ENCODE results near the gene CYS1. TPM values are rescaled to one million over a fixed set of nuclear protein-coding genes. Genes with fewer than 3 reads are reported as not detected.

Gene CYS1
- total RNA-seq, 1 experiment from 2014 or later, result 3.7 TPM

- Histone ChIP-seq H3K9me3 (ENCODE audit: control insufficient read depth in 1 of 2, insufficient read depth in 1 of 2, low read depth in 1 of 2, low read length in 2 of 2) (no peaks in the 10 kb centered on the region), H2AFZ (ENCODE audit: low read depth, low read length, poor library complexity, severe bottlenecking) (no peak overlapping the region), H3K27ac (ENCODE audit: low read depth, low read length) (no peak overlapping the region), H3K27me3 (ENCODE audit: insufficient read depth, low read length) (no peaks in the 10 kb centered on the region), H3K9me2 (ENCODE audit: insufficient read depth) (no peaks in the 10 kb centered on the region), H3K36me3 (ENCODE audit: control insufficient read depth in 1 of 2, insufficient read depth in 2 of 2, low read length in 2 of 2) (peaks cover 0 to 9% of the 10 kb centered on the region in 2 experiments; a peak in 2 of 4 replicates), H3K4me2 (ENCODE audit: low read length) (peak overlapping the region; percentile 88; the same call in 1 of the 2 replicates), H3K9ac (ENCODE audit: low read length) (no peak overlapping the region), H3K79me2 (ENCODE audit: insufficient read depth, low read length) (peaks cover 29% of the 10 kb centered on the region), H3K4me3 (replicated peaks in 1 of 2; ENCODE audit: low read depth in 1 of 2, low read length in 2 of 2) (no peak overlapping the region), H3K4me1 (ENCODE audit: control insufficient read depth in 1 of 2, insufficient read depth in 2 of 2, low read length in 2 of 2) (peaks cover 14 to 34% of the 10 kb centered on the region in 2 experiments; a peak in 3 of 4 replicates), H4K20me1 (ENCODE audit: insufficient read depth) (peaks cover 3% of the 10 kb centered on the region; the same call in 1 of the 2 replicates)
- ChIA-PET CTCF (interaction anchor here (1.2 kb wide), 2 partner anchors 47 to 316 kb away, joined by 3 read pairs; no protein-coding TSS in a partner anchor), POLR2A (interaction anchor here (1.1 kb wide), 1 partner anchor 290 kb away, joined by 3 read pairs; no protein-coding TSS in a partner anchor), RAD21 (ENCODE audit: low non-redundant PET in 1 of 2, low total read pairs in 2 of 2, uncharacterized antibody in 2 of 2, unreplicated experiment in 2 of 2) (no interaction called here)
- ATAC-seq (no peak), DNase-seq (ENCODE audit: low read depth, low spot score) (no peak)
- intact Hi-C loops (cut with micrococcal nuclease), result no loop called here
- TF ChIP-seq SRF (IDR thresholded peaks at IDR 0.05; ENCODE audit: low read depth) (no peak), ELF1 (IDR thresholded peaks at IDR 0.05; ENCODE audit: borderline replicate concordance, low read depth) (no peak), EGR1 (IDR thresholded peaks at IDR 0.05; ENCODE audit: low read depth) (no peak), CEBPB (IDR thresholded peaks at IDR 0.05; ENCODE audit: low read depth) (no peak), EZH2 (IDR thresholded peaks at IDR 0.05) (no peak), RAD21 (IDR thresholded peaks at IDR 0.05; ENCODE audit: low read depth) (no peak), CBX3 (IDR thresholded peaks at IDR 0.05; ENCODE audit: low read depth) (no peak)
- TF ChIP-seq, protein P1, sequence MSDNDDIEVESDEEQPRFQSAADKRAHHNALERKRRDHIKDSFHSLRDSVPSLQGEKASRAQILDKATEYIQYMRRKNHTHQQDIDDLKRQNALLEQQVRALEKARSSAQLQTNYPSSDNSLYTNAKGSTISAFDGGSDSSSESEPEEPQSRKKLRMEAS (IDR thresholded peaks at IDR 0.05), result no peak
- TF ChIP-seq, protein P2, sequence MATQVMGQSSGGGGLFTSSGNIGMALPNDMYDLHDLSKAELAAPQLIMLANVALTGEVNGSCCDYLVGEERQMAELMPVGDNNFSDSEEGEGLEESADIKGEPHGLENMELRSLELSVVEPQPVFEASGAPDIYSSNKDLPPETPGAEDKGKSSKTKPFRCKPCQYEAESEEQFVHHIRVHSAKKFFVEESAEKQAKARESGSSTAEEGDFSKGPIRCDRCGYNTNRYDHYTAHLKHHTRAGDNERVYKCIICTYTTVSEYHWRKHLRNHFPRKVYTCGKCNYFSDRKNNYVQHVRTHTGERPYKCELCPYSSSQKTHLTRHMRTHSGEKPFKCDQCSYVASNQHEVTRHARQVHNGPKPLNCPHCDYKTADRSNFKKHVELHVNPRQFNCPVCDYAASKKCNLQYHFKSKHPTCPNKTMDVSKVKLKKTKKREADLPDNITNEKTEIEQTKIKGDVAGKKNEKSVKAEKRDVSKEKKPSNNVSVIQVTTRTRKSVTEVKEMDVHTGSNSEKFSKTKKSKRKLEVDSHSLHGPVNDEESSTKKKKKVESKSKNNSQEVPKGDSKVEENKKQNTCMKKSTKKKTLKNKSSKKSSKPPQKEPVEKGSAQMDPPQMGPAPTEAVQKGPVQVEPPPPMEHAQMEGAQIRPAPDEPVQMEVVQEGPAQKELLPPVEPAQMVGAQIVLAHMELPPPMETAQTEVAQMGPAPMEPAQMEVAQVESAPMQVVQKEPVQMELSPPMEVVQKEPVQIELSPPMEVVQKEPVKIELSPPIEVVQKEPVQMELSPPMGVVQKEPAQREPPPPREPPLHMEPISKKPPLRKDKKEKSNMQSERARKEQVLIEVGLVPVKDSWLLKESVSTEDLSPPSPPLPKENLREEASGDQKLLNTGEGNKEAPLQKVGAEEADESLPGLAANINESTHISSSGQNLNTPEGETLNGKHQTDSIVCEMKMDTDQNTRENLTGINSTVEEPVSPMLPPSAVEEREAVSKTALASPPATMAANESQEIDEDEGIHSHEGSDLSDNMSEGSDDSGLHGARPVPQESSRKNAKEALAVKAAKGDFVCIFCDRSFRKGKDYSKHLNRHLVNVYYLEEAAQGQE (IDR thresholded peaks at IDR 0.05; ENCODE audit: low read depth), result no peak
- no TSS peak for BruUV-seq (replicated peaks)
Observed at GRCh38 chr2:10119027-10119325, 38.8 kb upstream of the CYS1 start.
